NT2/D1 (cell line): Measurements from ENCODE around the gene ARHGEF6.

Experiments
- SUZ12 ChIP-seq: IDR thresholded peaks from 2 replicates; pipeline ENCODE4 v1.6.1; 2011; ENCODE audit not compliant: insufficient read length, insufficient read depth; ENCODE audit errors: extremely low read depth
- YY1 ChIP-seq: IDR thresholded peaks from 2 replicates; pipeline ENCODE4 v1.6.1; 2011; ENCODE audit not compliant: insufficient read length, insufficient read depth
- ZNF274 ChIP-seq: IDR thresholded peaks from 2 replicates; pipeline ENCODE4 v1.6.1; 2011; ENCODE audit warnings: mild to moderate bottlenecking, low read depth, low read length

DNA sequence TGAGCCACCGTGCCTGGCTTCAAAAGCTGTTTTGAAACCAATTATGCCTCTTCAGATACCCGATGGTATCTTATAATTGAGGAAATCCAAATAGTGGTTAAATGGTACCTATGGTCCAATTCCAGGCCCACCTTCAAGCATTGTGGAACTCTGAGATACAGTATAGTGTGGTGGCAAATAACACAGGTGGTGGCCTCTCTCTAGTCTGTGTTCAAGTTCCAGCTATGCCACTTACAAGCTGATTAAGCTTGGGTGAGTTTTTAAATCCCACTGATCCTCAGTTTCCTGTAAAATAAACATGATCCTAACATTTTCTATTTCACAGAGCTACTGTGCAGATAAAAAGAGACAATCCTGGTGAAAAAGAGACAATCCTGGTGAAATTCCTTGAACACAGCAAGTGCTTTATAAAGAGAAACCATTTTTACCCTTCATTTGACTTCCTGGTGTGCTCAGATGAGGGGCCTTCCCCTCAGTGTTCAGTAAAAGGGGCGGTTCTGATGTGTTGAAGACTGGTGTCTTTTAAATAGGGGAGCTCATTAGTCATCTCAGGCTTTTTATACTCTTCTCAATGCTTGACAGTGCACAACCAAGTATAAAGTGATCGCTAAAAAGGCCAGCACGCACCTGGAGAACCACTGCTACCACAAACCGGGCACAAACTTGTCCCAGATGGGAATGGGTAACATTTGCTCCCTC lies 163.6 kb downstream of the ARHGEF6 start:
- TF ChIP-seq ZNF274 (no peak), SUZ12 (no peak), YY1 (no peak)
